NCI-H510A (cell line): ENCODE data around the gene SMAD4.
"Not testable (repeated sequence)": the region's sequence is repeated elsewhere in the genome, so short reads cannot be mapped to it uniquely, and the experiment has no call there.

Source experiments
- DNase-seq: peaks from one replicate; lab custom pipeline; 2025; lab: John Stamatoyannopoulos, UW

Gene SMAD4

GRCh38 chr18:51111633-51112355, 81.8 kb downstream of the SMAD4 start:
- DNase-seq: not testable (repeated sequence)

GRCh38 chr18:51116996-51117395, 87.0 kb downstream of the SMAD4 start:
- DNase-seq: not testable (repeated sequence)

GRCh38 chr18:51119561-51119960, 89.5 kb downstream of the SMAD4 start:
- DNase-seq: not testable (repeated sequence)

GRCh38 chr18:51119976-51120375, 90.0 kb downstream of the SMAD4 start:
- not testable (repeated sequence) for DNase-seq

- no peak for DNase-seq
Measured at GRCh38 chr18:51120809-51121596, 91.0 kb downstream of the SMAD4 start.

GRCh38 chr18:51121597-51121857, 91.5 kb downstream of the SMAD4 start:
- no peak for DNase-seq

- no peak for DNase-seq
Measured at GRCh38 chr18:51122266-51123045, 92.4 kb downstream of the SMAD4 start.

- no peak for DNase-seq
Measured at GRCh38 chr18:51123046-51123395, 93.0 kb downstream of the SMAD4 start.

GRCh38 chr18:51123481-51123880, 93.5 kb downstream of the SMAD4 start:
- no peak for DNase-seq

- DNase-seq: no peak
Measured at GRCh38 chr18:51123936-51124486, 94.0 kb downstream of the SMAD4 start.

GRCh38 chr18:51125976-51126375, 96.0 kb downstream of the SMAD4 start:
- DNase-seq: no peak

- no peak for DNase-seq
Measured at GRCh38 chr18:51127664-51128063, 97.7 kb downstream of the SMAD4 start.

GRCh38 chr18:51128533-51128932, 98.5 kb downstream of the SMAD4 start:
- DNase-seq: no peak

- no peak for DNase-seq
Measured at GRCh38 chr18:51132256-51132935, 102.4 kb downstream of the SMAD4 start.

- no peak for DNase-seq
Measured at GRCh38 chr18:51133580-51134160, 103.7 kb downstream of the SMAD4 start.
